ENCODE measurements around the gene BNC2.

The BNC2 gene

GRCh38 chr9:16834817-16835216 is 35.7 kb downstream of the BNC2 start:
- Histone ChIP-seq H3K4me2 (ENCODE audit: low read length) (no peak overlapping the region), H3K79me2 (no peaks in the 10 kb centered on the region), H3K27me3 (ENCODE audit: control insufficient read depth, insufficient read depth, low read length) (no peaks in the 10 kb centered on the region), H3K36me3 (ENCODE audit: control insufficient read depth, insufficient read depth, low read length) (no peaks in the 10 kb centered on the region), H2AFZ (no peak overlapping the region), H3K27ac (no peak overlapping the region), H3K9me3 (ENCODE audit: control insufficient read depth, low read length) (no peaks in the 10 kb centered on the region), H3K9ac (no peak overlapping the region), H3K4me1 (no peaks in the 10 kb centered on the region), H3K4me3 (ENCODE audit: low read depth, low read length) (no peak overlapping the region)
- TF ChIP-seq, protein P1, sequence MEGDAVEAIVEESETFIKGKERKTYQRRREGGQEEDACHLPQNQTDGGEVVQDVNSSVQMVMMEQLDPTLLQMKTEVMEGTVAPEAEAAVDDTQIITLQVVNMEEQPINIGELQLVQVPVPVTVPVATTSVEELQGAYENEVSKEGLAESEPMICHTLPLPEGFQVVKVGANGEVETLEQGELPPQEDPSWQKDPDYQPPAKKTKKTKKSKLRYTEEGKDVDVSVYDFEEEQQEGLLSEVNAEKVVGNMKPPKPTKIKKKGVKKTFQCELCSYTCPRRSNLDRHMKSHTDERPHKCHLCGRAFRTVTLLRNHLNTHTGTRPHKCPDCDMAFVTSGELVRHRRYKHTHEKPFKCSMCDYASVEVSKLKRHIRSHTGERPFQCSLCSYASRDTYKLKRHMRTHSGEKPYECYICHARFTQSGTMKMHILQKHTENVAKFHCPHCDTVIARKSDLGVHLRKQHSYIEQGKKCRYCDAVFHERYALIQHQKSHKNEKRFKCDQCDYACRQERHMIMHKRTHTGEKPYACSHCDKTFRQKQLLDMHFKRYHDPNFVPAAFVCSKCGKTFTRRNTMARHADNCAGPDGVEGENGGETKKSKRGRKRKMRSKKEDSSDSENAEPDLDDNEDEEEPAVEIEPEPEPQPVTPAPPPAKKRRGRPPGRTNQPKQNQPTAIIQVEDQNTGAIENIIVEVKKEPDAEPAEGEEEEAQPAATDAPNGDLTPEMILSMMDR (IDR thresholded peaks at IDR 0.05): no peak

DNA sequence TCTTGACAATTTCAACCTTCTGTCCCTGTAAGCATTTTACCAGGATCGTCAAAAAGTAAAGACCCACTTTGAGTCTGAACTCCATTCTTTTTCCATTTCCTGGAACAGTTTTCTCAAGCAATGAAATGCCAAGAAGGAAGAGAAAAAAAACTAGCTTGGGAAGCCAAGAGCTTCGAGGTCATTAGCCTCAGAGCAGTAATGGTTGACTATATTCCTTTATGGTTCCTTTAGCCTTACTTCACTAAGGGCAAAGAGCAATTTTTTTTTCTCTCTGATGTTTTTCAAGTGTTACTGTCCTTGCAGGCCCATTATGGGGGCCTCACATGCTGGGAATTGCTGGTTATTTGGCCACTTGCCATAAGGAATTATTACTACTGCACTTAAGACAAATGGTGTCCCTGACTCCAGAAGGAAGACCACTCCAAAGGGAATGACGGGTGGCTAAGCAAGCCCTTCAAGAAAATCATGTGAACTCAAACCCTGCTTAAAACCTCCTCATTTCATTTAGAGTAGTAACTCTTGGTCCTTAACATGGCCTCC is 37.1 kb downstream of the BNC2 start:
- H3K9ac ChIP-seq: no peak overlapping the region
- H3K27ac ChIP-seq: no peak overlapping the region
- H3K4me1 ChIP-seq: no peaks in the 10 kb centered on the region
- no peak overlapping the region for H2AFZ ChIP-seq
- no peaks in the 10 kb centered on the region for H3K27me3 ChIP-seq (ENCODE audit: control insufficient read depth, insufficient read depth, low read length)
- H3K79me2 ChIP-seq: no peaks in the 10 kb centered on the region
- TF ChIP-seq, protein P1 (IDR thresholded peaks at IDR 0.05): no peak
- no peaks in the 10 kb centered on the region for H3K36me3 ChIP-seq (ENCODE audit: control insufficient read depth, insufficient read depth, low read length)
- H3K4me3 ChIP-seq (ENCODE audit: low read depth, low read length): no peak overlapping the region
- no peaks in the 10 kb centered on the region for H3K9me3 ChIP-seq (ENCODE audit: control insufficient read depth, low read length)
- H3K4me2 ChIP-seq (ENCODE audit: low read length): no peak overlapping the region

DNA sequence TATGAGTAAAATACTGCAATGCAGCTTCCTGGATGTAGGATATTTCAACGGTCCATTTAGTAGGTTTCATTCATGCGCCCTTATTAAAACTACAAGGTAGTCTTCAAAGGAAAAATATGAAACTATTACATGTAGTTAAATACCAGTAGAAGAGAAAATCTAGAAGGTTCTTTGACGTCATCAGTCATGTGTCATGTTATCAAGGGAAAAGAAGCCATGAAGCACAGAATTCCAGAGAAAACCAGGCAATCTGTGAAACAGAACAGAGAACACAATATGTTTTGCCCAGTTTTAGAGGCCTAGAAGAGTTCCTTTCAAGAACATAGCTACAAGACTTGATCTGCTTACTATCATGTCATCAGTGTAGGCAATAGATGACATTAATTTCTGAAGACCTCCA is 38.4 kb downstream of the BNC2 start:
- H3K4me2 ChIP-seq (ENCODE audit: low read length): no peak overlapping the region
- TF ChIP-seq, protein P1 (IDR thresholded peaks at IDR 0.05): no peak
- H3K27ac ChIP-seq: no peak overlapping the region
- no peak overlapping the region for H2AFZ ChIP-seq
- H3K4me3 ChIP-seq (ENCODE audit: low read depth, low read length): no peak overlapping the region
- H3K9ac ChIP-seq: no peak overlapping the region
- no peaks in the 10 kb centered on the region for H3K27me3 ChIP-seq (ENCODE audit: control insufficient read depth, insufficient read depth, low read length)
- no peaks in the 10 kb centered on the region for H3K9me3 ChIP-seq (ENCODE audit: control insufficient read depth, low read length)
- H3K36me3 ChIP-seq (ENCODE audit: control insufficient read depth, insufficient read depth, low read length): no peaks in the 10 kb centered on the region
- no peaks in the 10 kb centered on the region for H3K79me2 ChIP-seq
- H3K4me1 ChIP-seq: no peaks in the 10 kb centered on the region

DNA sequence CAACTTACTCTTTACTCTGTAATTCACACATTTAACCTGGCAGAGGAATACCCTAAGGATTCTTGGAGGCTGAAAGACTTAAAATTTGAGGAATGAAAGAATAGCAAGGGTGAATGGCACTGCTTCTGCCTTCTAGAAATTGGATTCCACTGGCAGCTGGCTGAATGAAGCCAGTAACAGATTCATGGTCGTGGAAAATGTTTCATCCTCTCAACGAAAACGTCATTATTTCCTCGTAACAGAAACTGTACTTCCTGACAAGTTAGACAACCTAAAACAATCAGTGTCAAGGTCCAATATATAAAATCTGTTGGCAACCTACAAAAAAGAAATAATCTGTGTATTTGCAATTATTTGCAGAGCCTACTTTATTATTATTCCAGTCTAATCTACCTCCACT is 39.7 kb downstream of the BNC2 start:
- H3K36me3 ChIP-seq (ENCODE audit: control insufficient read depth, insufficient read depth, low read length): no peaks in the 10 kb centered on the region
- H3K4me3 ChIP-seq (ENCODE audit: low read depth, low read length): no peak overlapping the region
- no peaks in the 10 kb centered on the region for H3K9me3 ChIP-seq (ENCODE audit: control insufficient read depth, low read length)
- no peak overlapping the region for H3K27ac ChIP-seq
- no peak overlapping the region for H2AFZ ChIP-seq
- H3K9ac ChIP-seq: no peak overlapping the region
- TF ChIP-seq, protein P1 (IDR thresholded peaks at IDR 0.05): no peak
- no peak overlapping the region for H3K4me2 ChIP-seq (ENCODE audit: low read length)
- H3K4me1 ChIP-seq: no peaks in the 10 kb centered on the region
- H3K27me3 ChIP-seq (ENCODE audit: control insufficient read depth, insufficient read depth, low read length): no peaks in the 10 kb centered on the region
- H3K79me2 ChIP-seq: peaks cover 3% of the 10 kb centered on the region

Measured in parathyroid adenoma (tissue), 2 donors.